Raji (cell line): Measurements from ENCODE around the gene PCDHGB4.
"Not testable (repeated sequence)": the region's sequence is repeated elsewhere in the genome, so short reads cannot be mapped to it uniquely, and the experiment has no call there.

Experiments used
- POLR2A ChIP-seq: IDR thresholded peaks from 2 replicates; pipeline ENCODE4 v1.6.1; 2011; ENCODE audit warnings: low read depth, low read length, control low read depth; ENCODE audit not compliant: insufficient read depth

Gene PCDHGB4

DNA sequence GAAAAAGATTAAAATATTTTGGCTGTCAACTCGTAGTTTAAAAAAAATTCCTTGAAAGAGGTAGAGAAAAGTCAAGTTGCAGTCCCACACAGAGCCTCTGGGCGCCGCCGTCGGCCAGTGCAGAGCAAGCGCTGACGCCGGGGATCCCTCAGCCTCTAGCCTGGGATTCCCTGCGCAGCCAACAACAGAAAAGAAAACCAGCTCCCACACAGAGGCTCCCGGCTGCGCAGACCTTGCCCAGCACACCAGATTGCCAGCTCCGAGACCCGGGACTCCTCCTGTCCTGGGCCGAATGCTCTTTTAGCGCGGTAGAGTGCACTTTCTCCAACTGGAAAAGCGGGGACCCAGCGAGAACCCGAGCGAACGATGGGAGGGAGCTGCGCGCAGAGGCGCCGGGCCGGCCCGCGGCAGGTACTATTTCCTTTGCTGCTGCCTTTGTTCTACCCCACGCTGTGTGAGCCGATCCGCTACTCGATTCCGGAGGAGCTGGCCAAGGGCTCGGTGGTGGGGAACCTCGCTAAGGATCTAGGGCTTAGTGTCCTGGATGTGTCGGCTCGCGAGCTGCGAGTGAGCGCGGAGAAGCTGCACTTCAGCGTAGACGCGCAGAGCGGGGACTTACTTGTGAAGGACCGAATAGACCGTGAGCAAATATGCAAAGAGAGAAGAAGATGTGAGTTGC, 30.1 kb downstream of the PCDHGB4 start, which contains the start of gene PCDHGB7:
Gene PCDHGB7 (plus strand): TSS at position 184 of the 679 bp plus-strand sequence. CDS start 183 bp downstream, at position 367.
- TF ChIP-seq POLR2A, result not testable (repeated sequence)

DNA sequence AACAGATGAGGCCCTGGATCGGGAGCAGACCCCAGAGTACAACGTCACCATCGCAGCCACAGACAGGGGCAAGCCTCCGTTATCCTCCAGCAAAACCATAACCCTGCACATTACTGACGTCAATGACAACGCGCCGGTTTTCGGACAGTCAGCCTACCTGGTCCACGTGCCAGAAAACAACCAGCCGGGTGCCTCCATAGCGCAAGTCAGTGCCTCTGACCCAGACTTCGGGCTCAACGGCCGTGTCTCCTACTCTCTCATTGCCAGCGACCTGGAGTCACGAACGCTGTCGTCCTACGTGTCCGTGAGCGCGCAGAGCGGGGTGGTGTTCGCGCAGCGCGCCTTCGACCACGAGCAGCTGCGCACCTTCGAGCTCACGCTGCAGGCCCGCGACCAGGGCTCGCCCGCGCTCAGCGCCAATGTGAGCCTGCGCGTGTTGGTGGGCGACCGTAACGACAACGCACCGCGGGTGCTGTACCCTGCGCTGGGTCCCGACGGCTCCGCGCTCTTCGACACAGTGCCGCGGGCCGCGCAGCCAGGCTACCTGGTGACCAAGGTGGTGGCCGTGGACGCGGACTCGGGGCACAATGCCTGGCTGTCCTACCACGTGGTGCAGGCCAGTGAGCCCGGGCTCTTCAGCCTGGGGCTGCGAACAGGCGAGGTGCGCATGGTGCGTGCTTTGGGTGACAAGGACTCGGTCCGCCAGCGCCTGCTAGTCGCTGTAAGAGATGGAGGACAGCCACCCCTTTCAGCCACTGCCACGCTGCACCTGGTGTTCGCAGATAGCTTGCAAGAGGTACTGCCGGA, 31.8 kb downstream of the PCDHGB4 start:
- TF ChIP-seq POLR2A, result no peak

DNA sequence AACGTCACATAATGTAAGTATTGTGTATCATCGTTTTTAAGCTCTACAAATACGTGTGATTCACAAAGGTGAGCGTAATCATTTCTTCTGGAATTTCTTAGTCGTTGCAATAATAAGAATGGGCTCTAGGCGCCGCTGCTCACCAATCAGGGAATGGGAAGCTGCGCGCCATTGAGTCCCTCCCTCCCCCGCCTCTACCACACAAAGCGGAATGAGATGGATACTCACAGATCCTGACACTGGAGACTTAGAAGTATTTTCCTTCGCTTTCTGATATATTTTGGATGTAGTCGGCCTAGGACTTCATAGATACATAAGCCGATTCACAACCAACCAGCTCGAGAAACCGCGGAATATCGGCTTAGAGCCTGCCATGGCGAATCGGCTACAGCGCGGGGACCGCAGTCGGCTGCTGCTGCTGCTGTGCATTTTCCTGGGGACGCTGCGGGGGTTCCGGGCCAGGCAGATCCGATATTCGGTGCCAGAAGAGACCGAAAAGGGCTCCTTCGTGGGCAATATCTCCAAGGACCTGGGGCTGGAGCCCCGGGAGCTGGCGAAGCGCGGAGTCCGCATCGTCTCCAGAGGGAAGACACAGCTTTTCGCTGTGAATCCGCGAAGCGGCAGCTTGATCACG, 33.5 kb downstream of the PCDHGB4 start, which contains the start of gene PCDHGA11:
Gene PCDHGA11 (plus strand): TSS at position 197 of the 634 bp plus-strand sequence. CDS start 177 bp downstream, at position 374.
- TF ChIP-seq POLR2A, result no peak

DNA sequence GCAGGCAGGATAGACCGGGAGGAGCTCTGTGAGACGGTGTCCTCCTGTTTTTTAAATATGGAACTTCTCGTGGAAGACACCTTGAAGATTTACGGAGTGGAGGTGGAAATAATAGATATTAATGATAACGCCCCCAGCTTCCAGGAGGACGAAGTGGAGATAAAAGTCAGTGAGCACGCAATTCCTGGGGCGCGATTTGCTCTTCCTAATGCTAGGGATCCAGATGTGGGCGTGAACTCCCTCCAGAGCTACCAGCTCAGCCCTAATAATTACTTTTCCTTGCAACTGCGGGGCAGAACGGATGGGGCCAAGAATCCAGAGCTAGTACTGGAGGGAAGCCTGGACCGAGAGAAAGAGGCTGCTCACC, 34.0 kb downstream of the PCDHGB4 start:
- no peak for TF ChIP-seq POLR2A

DNA sequence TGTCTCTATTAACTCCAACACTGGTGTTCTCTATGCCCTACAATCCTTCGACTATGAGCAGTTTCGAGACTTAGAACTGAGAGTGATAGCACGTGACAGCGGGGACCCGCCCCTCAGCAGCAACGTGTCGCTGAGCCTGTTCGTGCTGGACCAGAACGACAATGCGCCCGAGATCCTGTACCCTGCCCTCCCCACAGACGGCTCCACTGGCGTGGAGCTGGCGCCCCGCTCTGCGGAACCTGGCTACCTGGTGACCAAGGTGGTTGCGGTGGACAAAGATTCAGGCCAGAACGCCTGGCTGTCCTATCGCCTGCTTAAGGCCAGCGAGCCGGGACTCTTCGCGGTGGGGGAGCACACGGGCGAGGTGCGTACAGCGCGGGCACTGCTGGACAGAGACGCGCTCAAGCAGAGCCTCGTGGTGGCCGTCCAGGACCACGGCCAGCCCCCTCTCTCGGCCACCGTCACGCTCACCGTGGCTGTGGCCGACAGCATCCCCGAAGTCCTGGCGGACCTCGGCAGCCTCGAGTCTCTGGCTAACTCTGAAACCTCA, 35.3 kb downstream of the PCDHGB4 start:
- TF ChIP-seq POLR2A, result no peak

DNA sequence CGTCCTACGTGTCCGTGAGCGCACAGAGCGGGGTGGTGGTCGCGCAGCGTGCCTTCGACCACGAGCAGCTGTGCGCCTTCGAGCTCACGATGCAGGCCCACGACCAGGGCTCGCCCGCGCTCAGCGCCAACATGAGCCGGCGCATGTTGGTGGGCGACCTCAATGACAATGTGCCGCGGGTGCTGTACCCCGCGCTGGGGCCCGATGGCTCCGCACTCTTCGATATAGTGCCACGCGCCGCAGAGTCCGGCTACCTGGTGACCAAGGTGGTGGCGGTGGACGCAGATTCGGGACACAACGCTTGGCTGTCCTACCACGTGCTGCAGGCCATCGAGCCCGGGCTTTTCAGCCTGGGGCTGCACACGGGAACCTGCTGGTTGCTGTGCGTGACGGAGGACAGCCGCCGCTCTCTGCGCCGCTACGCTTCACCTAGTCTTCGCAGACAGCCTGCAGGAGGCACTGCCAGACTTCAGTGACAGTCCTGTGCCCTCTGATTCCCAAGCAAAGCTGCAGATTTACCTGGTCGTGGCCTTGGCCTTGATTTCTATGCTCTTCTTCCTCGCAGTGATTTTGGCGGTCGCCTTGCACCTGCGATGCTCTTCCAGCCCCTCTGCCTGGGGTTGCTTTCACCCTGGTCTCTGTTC, 40.4 kb downstream of the PCDHGB4 start:
- no peak for TF ChIP-seq POLR2A

DNA sequence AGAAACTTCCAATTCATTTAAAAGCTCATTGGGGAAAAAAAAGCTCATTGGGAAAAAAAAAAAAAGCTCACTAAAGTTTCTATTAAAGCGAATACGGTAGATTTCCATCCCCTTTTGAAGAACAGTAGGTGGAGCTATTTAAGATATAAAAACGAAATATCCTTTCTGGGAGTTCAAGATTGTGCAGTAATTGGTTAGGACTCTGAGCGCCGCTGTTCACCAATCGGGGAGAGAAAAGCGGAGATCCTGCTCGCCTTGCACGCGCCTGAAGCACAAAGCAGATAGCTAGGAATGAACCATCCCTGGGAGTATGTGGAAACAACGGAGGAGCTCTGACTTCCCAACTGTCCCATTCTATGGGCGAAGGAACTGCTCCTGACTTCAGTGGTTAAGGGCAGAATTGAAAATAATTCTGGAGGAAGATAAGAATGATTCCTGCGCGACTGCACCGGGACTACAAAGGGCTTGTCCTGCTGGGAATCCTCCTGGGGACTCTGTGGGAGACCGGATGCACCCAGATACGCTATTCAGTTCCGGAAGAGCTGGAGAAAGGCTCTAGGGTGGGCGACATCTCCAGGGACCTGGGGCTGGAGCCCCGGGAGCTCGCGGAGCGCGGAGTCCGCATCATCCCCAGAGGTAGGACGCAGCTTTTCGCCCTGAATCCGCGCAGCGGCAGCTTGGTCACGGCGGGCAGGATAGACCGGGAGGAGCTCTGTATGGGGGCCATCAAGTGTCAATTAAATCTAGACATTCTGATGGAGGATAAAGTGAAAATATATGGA, 43.0 kb downstream of the PCDHGB4 start, which contains the start of gene PCDHGA12:
Gene PCDHGA12 (plus strand): TSS at position 176 of the 782 bp plus-strand sequence. CDS start 253 bp downstream, at position 429.
- TF ChIP-seq POLR2A, result no peak

DNA sequence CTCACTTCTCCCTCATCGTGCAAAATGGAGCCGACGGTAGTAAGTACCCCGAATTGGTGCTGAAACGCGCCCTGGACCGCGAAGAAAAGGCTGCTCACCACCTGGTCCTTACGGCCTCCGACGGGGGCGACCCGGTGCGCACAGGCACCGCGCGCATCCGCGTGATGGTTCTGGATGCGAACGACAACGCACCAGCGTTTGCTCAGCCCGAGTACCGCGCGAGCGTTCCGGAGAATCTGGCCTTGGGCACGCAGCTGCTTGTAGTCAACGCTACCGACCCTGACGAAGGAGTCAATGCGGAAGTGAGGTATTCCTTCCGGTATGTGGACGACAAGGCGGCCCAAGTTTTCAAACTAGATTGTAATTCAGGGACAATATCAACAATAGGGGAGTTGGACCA, 43.8 kb downstream of the PCDHGB4 start:
- no peak for TF ChIP-seq POLR2A

DNA sequence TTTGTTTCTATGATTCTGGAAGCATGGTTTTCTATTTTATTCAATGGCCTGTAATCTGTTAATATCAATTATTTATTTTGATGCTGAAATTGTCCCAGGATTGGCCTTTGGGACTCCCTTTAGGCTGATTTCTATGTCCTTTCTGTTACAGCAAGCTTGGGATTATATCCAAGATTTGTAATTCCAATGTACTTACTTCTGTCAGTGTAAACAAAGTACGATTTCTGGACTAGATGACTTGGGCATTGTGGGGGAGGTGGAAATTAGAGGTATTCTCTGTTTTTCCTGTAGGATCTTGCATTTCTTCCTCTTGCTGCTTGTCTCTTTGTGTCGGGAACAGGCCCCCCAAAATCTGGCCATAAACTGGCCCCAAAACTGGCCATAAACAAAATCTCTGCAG, 46.5 kb downstream of the PCDHGB4 start:
- no peak for TF ChIP-seq POLR2A

DNA sequence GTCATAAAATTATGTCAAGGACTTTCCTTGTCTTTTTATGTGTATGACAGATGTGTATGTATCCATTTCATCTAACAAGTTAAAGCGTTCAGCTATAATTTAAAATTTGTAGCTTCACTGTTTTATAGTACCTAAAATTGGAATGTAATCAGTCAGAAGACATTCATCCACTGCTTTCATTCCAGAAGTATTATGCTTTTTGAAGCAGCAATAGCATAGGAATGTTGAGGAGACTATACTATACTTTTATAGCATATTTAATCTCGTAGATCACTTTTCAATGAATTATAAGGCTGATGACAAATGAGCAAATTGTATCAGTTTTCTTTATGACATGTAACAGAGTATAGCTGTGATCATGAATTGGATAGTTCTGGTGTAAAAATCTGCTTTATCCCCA, 49.7 kb downstream of the PCDHGB4 start:
- no peak for TF ChIP-seq POLR2A

DNA sequence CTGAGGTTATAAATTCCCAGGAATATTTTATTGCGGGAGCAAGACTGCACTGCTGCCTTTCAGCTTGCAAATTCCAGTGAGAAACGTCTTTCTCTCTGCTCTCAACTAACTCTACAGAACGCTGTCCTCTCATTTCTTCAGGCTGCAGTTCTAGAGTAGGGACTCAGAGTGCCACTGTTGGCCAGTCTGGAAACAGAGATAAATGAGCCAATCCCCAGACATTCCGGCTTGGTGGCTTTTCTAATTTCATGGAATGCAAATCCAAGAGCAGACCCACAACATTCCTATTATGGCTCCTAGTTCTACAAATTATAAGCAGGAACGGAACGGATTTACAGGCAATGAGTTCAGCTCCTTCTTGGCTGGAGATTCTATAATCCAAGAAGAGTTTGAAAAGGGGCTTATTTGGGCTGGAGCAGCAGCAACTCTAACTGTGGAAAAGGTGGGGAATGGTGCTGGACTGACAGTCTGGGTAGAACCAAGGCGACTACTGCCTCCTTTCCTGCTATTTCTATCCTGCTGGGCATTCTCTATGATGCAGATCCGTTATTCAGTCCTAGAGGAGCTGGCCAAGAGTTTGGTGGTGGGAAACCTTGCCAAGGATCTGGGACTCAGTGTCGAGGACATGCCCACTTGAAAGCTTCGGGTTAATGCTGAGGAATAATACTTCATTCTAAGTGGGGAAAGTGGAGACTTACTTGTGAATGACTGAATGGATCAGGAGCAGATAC, 52.1 kb downstream of the PCDHGB4 start:
- TF ChIP-seq POLR2A, result no peak
